ENCODE results near the gene GRIK3.

Gene GRIK3

DNA sequence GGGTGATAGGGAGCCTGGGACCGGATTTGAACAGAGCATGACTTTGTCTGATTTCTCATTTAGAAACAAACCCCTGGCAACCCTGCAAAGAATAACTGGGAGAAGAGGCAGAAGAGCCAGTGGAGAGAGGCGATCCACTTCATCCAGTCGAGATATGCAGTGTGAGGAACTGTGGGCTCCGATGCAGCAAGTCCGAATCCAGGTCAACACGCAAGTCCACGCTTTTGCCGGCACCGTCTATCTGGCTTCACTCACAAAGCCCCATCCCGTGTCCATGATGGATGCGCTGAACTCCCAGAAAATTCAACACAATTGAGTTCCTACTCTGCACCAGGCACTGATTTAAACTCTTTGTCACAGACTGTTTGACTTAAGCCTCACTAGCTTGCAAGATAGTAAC, 191.3 kb downstream of the GRIK3 start:
- no CpG with 5 or more reads among the region's 11 CpGs for WGBS (ENCODE audit: extremely low coverage, insufficient coverage, low lambda C conversion rate)
- Histone ChIP-seq H3K9ac (ENCODE audit: low read length) (no peak overlapping the region), H3K79me1 (ENCODE audit: low read length) (no peaks in the 10 kb centered on the region), H3K4me3 (ENCODE audit: low read length) (no peak overlapping the region), H3K4me1 (ENCODE audit: control insufficient read depth, low read depth, low read length) (peaks cover 2% of the 10 kb centered on the region), H3K56ac (ENCODE audit: low read length) (no peak overlapping the region), H3K79me2 (ENCODE audit: control insufficient read depth, insufficient read depth, low read length) (no peaks in the 10 kb centered on the region), H2BK120ac (ENCODE audit: low read depth, low read length) (no peak overlapping the region), H3K23ac (ENCODE audit: low read length) (no peak overlapping the region), H2BK15ac (replicated peaks; ENCODE audit: low read depth) (no peak overlapping the region), H3K18ac (ENCODE audit: low read length) (no peak overlapping the region), H3K36me3 (ENCODE audit: control insufficient read depth, insufficient read depth, low read length) (no peaks in the 10 kb centered on the region), H3K4ac (ENCODE audit: low read depth, low read length) (no peak overlapping the region), H3K4me2 (ENCODE audit: low read length) (no peak overlapping the region), H4K5ac (ENCODE audit: low read length) (no peak overlapping the region), H2BK5ac (ENCODE audit: low read length) (no peak overlapping the region), H3K27me3 (ENCODE audit: insufficient read depth, low read length, poor library complexity) (no peaks in the 10 kb centered on the region), H4K8ac (ENCODE audit: low read depth, low read length) (no peak overlapping the region), H3K27ac (ENCODE audit: low read depth, low read length) (no peak overlapping the region), H2AK5ac (ENCODE audit: low read length) (no peak overlapping the region)
- DNase-seq = no peak

- H3K79me1 ChIP-seq (ENCODE audit: low read length) = no peaks in the 10 kb centered on the region
- no peak overlapping the region for H2BK5ac ChIP-seq (ENCODE audit: low read length)
- no peak overlapping the region for H2AK5ac ChIP-seq (ENCODE audit: low read length)
- no peak overlapping the region for H3K4me2 ChIP-seq (ENCODE audit: low read length)
- H3K56ac ChIP-seq (ENCODE audit: low read length) = no peak overlapping the region
- H3K9ac ChIP-seq (ENCODE audit: low read length) = no peak overlapping the region
- no peaks in the 10 kb centered on the region for H3K79me2 ChIP-seq (ENCODE audit: control insufficient read depth, insufficient read depth, low read length)
- H3K27me3 ChIP-seq (ENCODE audit: insufficient read depth, low read length, poor library complexity) = no peaks in the 10 kb centered on the region
- H2BK120ac ChIP-seq (ENCODE audit: low read depth, low read length) = no peak overlapping the region
- H4K5ac ChIP-seq (ENCODE audit: low read length) = no peak overlapping the region
- DNase-seq = no peak
- H4K8ac ChIP-seq (ENCODE audit: low read depth, low read length) = no peak overlapping the region
- H3K36me3 ChIP-seq (ENCODE audit: control insufficient read depth, insufficient read depth, low read length) = no peaks in the 10 kb centered on the region
- H3K18ac ChIP-seq (ENCODE audit: low read length) = no peak overlapping the region
- H3K4ac ChIP-seq (ENCODE audit: low read depth, low read length) = no peak overlapping the region
- H3K4me3 ChIP-seq (ENCODE audit: low read length) = no peak overlapping the region
- no peak overlapping the region for H3K27ac ChIP-seq (ENCODE audit: low read depth, low read length)
- no peak overlapping the region for H2BK15ac ChIP-seq (replicated peaks; ENCODE audit: low read depth)
- WGBS (ENCODE audit: extremely low coverage, insufficient coverage, low lambda C conversion rate) = no CpG with 5 or more reads among the region's 7 CpGs
- no peak overlapping the region for H3K23ac ChIP-seq (ENCODE audit: low read length)
- peaks cover under 1% of the 10 kb centered on the region for H3K4me1 ChIP-seq (ENCODE audit: control insufficient read depth, low read depth, low read length)
Measured at GRCh38 chr1:36842448-36842847, 191.9 kb downstream of the GRIK3 start.

- H3K27ac ChIP-seq (ENCODE audit: low read depth, low read length) = no peak overlapping the region
- no peak overlapping the region for H4K8ac ChIP-seq (ENCODE audit: low read depth, low read length)
Measured at GRCh38 chr1:36839485-36839884, 194.8 kb downstream of the GRIK3 start.

DNA sequence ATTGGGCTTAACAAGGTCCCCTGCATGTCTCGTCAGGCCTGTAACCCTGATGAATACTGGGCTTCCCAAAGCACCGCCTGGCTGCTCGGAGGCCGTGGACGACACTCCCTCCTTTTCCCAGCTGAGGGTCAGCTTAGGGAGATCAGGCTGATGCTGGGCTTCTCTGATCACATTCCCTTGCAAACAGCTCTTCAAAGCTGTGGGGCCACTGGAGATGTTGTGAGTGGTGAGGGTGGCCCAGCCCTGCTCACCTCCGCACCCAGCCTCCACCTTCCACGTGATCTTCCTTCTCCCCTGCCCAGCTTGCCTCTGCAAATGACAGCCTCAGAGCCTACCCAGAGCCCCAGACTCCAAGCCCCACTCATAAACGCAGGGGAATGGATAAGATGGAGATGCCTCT, 195.4 kb downstream of the GRIK3 start:
- Histone ChIP-seq H3K79me2 (ENCODE audit: control insufficient read depth, insufficient read depth, low read length) (no peaks in the 10 kb centered on the region), H3K4me3 (ENCODE audit: low read length) (no peak overlapping the region), H3K27ac (ENCODE audit: low read depth, low read length) (no peak overlapping the region), H2BK120ac (ENCODE audit: low read depth, low read length) (no peak overlapping the region), H3K36me3 (ENCODE audit: control insufficient read depth, insufficient read depth, low read length) (no peaks in the 10 kb centered on the region), H4K5ac (ENCODE audit: low read length) (no peak overlapping the region), H3K56ac (ENCODE audit: low read length) (no peak overlapping the region), H3K4me2 (ENCODE audit: low read length) (no peak overlapping the region), H2BK5ac (ENCODE audit: low read length) (no peak overlapping the region), H3K23ac (ENCODE audit: low read length) (no peak overlapping the region), H3K4ac (ENCODE audit: low read depth, low read length) (no peak overlapping the region), H3K18ac (ENCODE audit: low read length) (no peak overlapping the region), H4K8ac (ENCODE audit: low read depth, low read length) (no peak overlapping the region), H2BK15ac (replicated peaks; ENCODE audit: low read depth) (no peak overlapping the region), H2AK5ac (ENCODE audit: low read length) (no peak overlapping the region), H3K9ac (ENCODE audit: low read length) (no peak overlapping the region), H3K4me1 (ENCODE audit: control insufficient read depth, low read depth, low read length) (no peaks in the 10 kb centered on the region), H3K79me1 (ENCODE audit: low read length) (no peaks in the 10 kb centered on the region), H3K27me3 (ENCODE audit: insufficient read depth, low read length, poor library complexity) (no peaks in the 10 kb centered on the region)
- no peak for DNase-seq
- no CpG with 5 or more reads among the region's 8 CpGs for WGBS (ENCODE audit: extremely low coverage, insufficient coverage, low lambda C conversion rate)

More at GRCh38 chr1:36839485-36839884, 194.8 kb downstream of the GRIK3 start:
- no peak overlapping the region for H4K5ac ChIP-seq (ENCODE audit: low read length)
- no peaks in the 10 kb centered on the region for H3K4me1 ChIP-seq (ENCODE audit: control insufficient read depth, low read depth, low read length)
- no peak overlapping the region for H3K4me3 ChIP-seq (ENCODE audit: low read length)
- H3K23ac ChIP-seq (ENCODE audit: low read length) = no peak overlapping the region
- H2BK15ac ChIP-seq (replicated peaks; ENCODE audit: low read depth) = no peak overlapping the region
- H3K18ac ChIP-seq (ENCODE audit: low read length) = no peak overlapping the region
- H3K4ac ChIP-seq (ENCODE audit: low read depth, low read length) = no peak overlapping the region
- H2AK5ac ChIP-seq (ENCODE audit: low read length) = no peak overlapping the region
- WGBS (ENCODE audit: extremely low coverage, insufficient coverage, low lambda C conversion rate) = no CpG with 5 or more reads among the region's 2 CpGs
- H3K36me3 ChIP-seq (ENCODE audit: control insufficient read depth, insufficient read depth, low read length) = no peaks in the 10 kb centered on the region
- H2BK5ac ChIP-seq (ENCODE audit: low read length) = no peak overlapping the region
- H3K56ac ChIP-seq (ENCODE audit: low read length) = no peak overlapping the region
- H3K9ac ChIP-seq (ENCODE audit: low read length) = no peak overlapping the region
- no peak for DNase-seq
- no peaks in the 10 kb centered on the region for H3K79me1 ChIP-seq (ENCODE audit: low read length)
- H3K4me2 ChIP-seq (ENCODE audit: low read length) = no peak overlapping the region
- H2BK120ac ChIP-seq (ENCODE audit: low read depth, low read length) = no peak overlapping the region
- H3K27me3 ChIP-seq (ENCODE audit: insufficient read depth, low read length, poor library complexity) = no peaks in the 10 kb centered on the region
- H3K79me2 ChIP-seq (ENCODE audit: control insufficient read depth, insufficient read depth, low read length) = no peaks in the 10 kb centered on the region

GRCh38 chr1:36836916-36837315, 197.4 kb downstream of the GRIK3 start:
- Histone ChIP-seq H2BK15ac (replicated peaks; ENCODE audit: low read depth) (no peak overlapping the region), H2BK120ac (ENCODE audit: low read depth, low read length) (no peak overlapping the region), H3K18ac (ENCODE audit: low read length) (no peak overlapping the region), H2AK5ac (ENCODE audit: low read length) (no peak overlapping the region), H3K79me1 (ENCODE audit: low read length) (no peaks in the 10 kb centered on the region), H3K79me2 (ENCODE audit: control insufficient read depth, insufficient read depth, low read length) (no peaks in the 10 kb centered on the region), H3K23ac (ENCODE audit: low read length) (no peak overlapping the region), H3K27ac (ENCODE audit: low read depth, low read length) (no peak overlapping the region), H3K36me3 (ENCODE audit: control insufficient read depth, insufficient read depth, low read length) (no peaks in the 10 kb centered on the region), H4K5ac (ENCODE audit: low read length) (no peak overlapping the region), H3K4me2 (ENCODE audit: low read length) (no peak overlapping the region), H4K8ac (ENCODE audit: low read depth, low read length) (no peak overlapping the region), H3K4me3 (ENCODE audit: low read length) (no peak overlapping the region), H3K9ac (ENCODE audit: low read length) (no peak overlapping the region), H3K27me3 (ENCODE audit: insufficient read depth, low read length, poor library complexity) (no peaks in the 10 kb centered on the region), H2BK5ac (ENCODE audit: low read length) (no peak overlapping the region), H3K56ac (ENCODE audit: low read length) (no peak overlapping the region), H3K4ac (ENCODE audit: low read depth, low read length) (no peak overlapping the region), H3K4me1 (ENCODE audit: control insufficient read depth, low read depth, low read length) (no peaks in the 10 kb centered on the region)
- DNase-seq = no peak
- WGBS (ENCODE audit: extremely low coverage, insufficient coverage, low lambda C conversion rate) = no CpG with 5 or more reads among the region's 3 CpGs

DNA sequence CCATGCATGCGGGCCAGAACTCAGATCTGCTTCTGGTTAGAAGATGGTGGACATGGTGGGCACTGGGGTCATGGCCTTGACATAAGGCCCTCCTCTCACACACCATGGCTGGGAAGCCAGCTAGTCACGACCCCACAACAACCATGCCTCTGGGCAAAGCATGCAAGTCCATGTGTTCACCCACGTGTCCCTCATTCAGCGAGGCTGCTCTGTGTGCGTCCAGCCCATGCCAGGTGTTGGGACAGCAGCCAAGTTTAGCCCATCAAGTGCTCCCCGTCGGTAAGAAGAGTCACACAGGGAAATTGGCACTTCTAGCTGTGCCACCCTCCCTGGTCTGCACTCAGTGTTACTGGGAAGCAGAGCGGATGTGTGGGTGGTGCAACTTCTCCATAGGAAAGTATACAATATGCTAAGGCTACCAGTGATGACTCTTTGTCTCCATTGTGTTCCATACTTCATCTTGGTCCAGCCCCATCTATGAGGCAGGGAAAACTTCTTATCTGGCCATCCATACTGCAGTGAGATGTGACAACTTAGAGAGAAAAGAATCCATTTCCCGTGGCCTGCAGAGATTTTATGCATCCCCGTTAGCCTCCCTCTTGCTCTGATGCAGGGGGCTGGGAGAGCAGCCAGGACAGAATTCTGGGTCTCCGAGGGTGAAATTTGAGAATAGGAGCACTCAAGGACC, 198.0 kb downstream of the GRIK3 start:
- Histone ChIP-seq H3K9ac (ENCODE audit: low read length) (no peak overlapping the region), H2BK120ac (ENCODE audit: low read depth, low read length) (no peak overlapping the region), H4K5ac (ENCODE audit: low read length) (no peak overlapping the region), H2AK5ac (ENCODE audit: low read length) (no peak overlapping the region), H3K18ac (ENCODE audit: low read length) (no peak overlapping the region), H3K23ac (ENCODE audit: low read length) (no peak overlapping the region), H3K36me3 (ENCODE audit: control insufficient read depth, insufficient read depth, low read length) (no peaks in the 10 kb centered on the region), H3K79me2 (ENCODE audit: control insufficient read depth, insufficient read depth, low read length) (no peaks in the 10 kb centered on the region), H3K79me1 (ENCODE audit: low read length) (no peaks in the 10 kb centered on the region), H3K4me2 (ENCODE audit: low read length) (no peak overlapping the region), H3K4ac (ENCODE audit: low read depth, low read length) (no peak overlapping the region), H2BK5ac (ENCODE audit: low read length) (no peak overlapping the region), H3K27ac (ENCODE audit: low read depth, low read length) (no peak overlapping the region), H4K8ac (ENCODE audit: low read depth, low read length) (no peak overlapping the region), H3K4me3 (ENCODE audit: low read length) (no peak overlapping the region), H3K4me1 (ENCODE audit: control insufficient read depth, low read depth, low read length) (no peaks in the 10 kb centered on the region), H3K27me3 (ENCODE audit: insufficient read depth, low read length, poor library complexity) (no peaks in the 10 kb centered on the region), H2BK15ac (replicated peaks; ENCODE audit: low read depth) (no peak overlapping the region), H3K56ac (ENCODE audit: low read length) (no peak overlapping the region)
- WGBS (ENCODE audit: extremely low coverage, insufficient coverage, low lambda C conversion rate) = no CpG with 5 or more reads among the region's 11 CpGs
- DNase-seq = no peak

Data from mesendoderm (in vitro differentiated cells).